OCI-LY1 (cell line): Measurements from ENCODE around the gene COG2.

ENCODE experiments used
- CTCF ChIP-seq: fragments of 200-600 bp; sonication (generic), shearing (Covaris generic); IDR thresholded peaks from 2 replicates; pipeline ENCODE4 v1.5.1; 2017; ENCODE audit warnings: mild to moderate bottlenecking, antibody characterized with exemption, low read length, moderate library complexity, mixed read lengths
- EZH2 ChIP-seq: fragments of 200-600 bp; sonication (generic), shearing (Covaris generic); IDR thresholded peaks from 2 replicates; pipeline ENCODE4 v1.8.0; 2017; ENCODE audit warnings: borderline replicate concordance, mixed run types, mild to moderate bottlenecking, antibody characterized with exemption, low read length, moderate library complexity, mixed read lengths

- TF ChIP-seq CTCF = no peak
- TF ChIP-seq EZH2 = no peak
These were observed 34.9 kb downstream of the COG2 start for GRCh38 chr1:230677200-230677599.
